Esophagus squamous epithelium (tissue), 5 donors: ENCODE data around the gene ABHD11. TPM values are rescaled to one million over a fixed set of nuclear protein-coding genes. Genes with fewer than 3 reads are reported as not detected.
"Not testable (repeated sequence)": the region's sequence is repeated elsewhere in the genome, so short reads cannot be mapped to it uniquely, and the experiment has no call there.

Source experiments
- DNase-seq: peaks from one replicate; lab custom pipeline; 2025; lab: John Stamatoyannopoulos, UW
- H3K27ac ChIP-seq, 4 donors: fragments of 200-600 bp; sonication (generic); one replicate each; pipeline ENCODE4 v1.5.1; 2016 to 2019; ENCODE audit warnings: mild to moderate bottlenecking in 1 of 4
- H3K27me3 ChIP-seq, 4 donors: fragments of 200-600 bp; sonication (generic); 1 replicate in 3 of 4; 2 replicates in 1 of 4; pipeline versions ENCODE4 v1.5.1 to v1.6.0; 2017 to 2021; ENCODE audit warnings: antibody characterized with exemption in 1 of 4
- H3K36me3 ChIP-seq, 3 donors: fragments of 200-600 bp; sonication (generic); one replicate each; pipeline ENCODE4 v1.5.1; 2016 to 2019
- H3K4me1 ChIP-seq, 3 donors: fragments of 200-600 bp; sonication (generic); one replicate each; pipeline ENCODE4 v1.5.1; 2017 to 2019
- H3K4me3 ChIP-seq, 4 donors: fragments of 200-600 bp; sonication (generic); 1 replicate in 3 of 4; 2 replicates in 1 of 4; pipeline ENCODE4 v1.5.1; 2016 to 2019; ENCODE audit warnings: mild to moderate bottlenecking in 2 of 4, moderate library complexity in 1 of 4
- H3K9me3 ChIP-seq, 3 donors: fragments of 200-600 bp; sonication (generic); one replicate each; pipeline ENCODE4 v1.5.1; 2016 to 2019
- CTCF ChIP-seq, 6 experiments: fragments of 450-650 bp in 4 of 6; fragments of 200-600 bp in 2 of 6; sonication (generic) in 2 of 6; IDR thresholded peaks; one replicate each; pipeline ENCODE4 v1.5.1; 2016 to 2019; ENCODE audit warnings: antibody characterized with exemption in 6 of 6, mild to moderate bottlenecking in 4 of 6, moderate library complexity in 4 of 6
- POLR2A ChIP-seq, 4 donors: fragments of 450-650 bp; IDR thresholded peaks; one replicate each; pipeline ENCODE4 v1.6.1; 2017; ENCODE audit warnings: antibody characterized with exemption in 4 of 4, mild to moderate bottlenecking in 4 of 4, moderate library complexity in 3 of 4
- WGBS, 2 donors: methylation state at CpG; one replicate each; pipeline ENCODE4 v1.1.5; 2018; 5-methylcytosine and 5-hydroxymethylcytosine counted together
- intact Hi-C: fragments of 100-400 bp; cut with DNase I; formaldehyde crosslinking; loops from one replicate; pipeline ENCODE4 v1.15.0; 2022
- total RNA-seq, 4 donors: library from RNA; depleted of rRNA; stranded (reverse); fragments of >200 nt; gene quantifications; one replicate each; pipeline ENCODE4 v1.1.0, GENCODE V29; 2016
- donor health status: DM: yes; HTN: yes; CAD: no.

ABHD11 gene
- total RNA-seq, 4 donors from 2014 or later: 8.3 to 22.6 (median 19.3) TPM

DNA sequence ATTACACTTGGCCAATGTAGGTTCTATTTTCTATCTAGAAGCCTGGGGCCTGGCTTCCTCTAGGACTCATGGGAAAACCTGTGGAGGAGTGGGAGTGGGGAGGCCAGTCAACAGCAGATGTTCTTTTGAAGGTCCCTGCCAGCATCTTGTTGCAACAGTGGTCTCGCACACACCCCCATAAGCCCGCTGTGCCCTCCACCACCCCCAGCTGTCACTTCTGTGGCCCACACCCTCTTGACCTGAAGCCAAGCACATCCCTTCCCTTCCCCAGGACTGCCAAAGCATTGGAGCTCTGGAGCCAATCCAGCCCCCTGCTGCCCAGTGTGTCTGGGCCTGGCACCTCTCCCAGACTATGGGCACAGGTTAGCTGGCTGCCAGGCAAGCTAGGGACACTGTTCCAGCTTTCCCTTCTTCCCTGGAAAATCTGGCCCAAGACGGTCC is 17.2 kb downstream of the ABHD11 start:
- intact Hi-C loops: loop anchor here (10.0 kb wide), 1 partner anchor 47 kb away; no protein-coding TSS in a partner anchor
- Histone ChIP-seq H3K9me3 (no peaks in the 10 kb centered on the region), H3K36me3 (no peaks in the 10 kb centered on the region), H3K4me1 (peaks cover 26 to 52% (median 33%) of the 10 kb centered on the region in 3 donors), H3K4me3 (no peak overlapping the region), H3K27me3 (peaks cover 0 to 12% (median 0%) of the 10 kb centered on the region in 4 donors), H3K27ac (no peak overlapping the region)
- DNase-seq: no peak
- no peak for TF ChIP-seq POLR2A (IDR thresholded peaks at IDR 0.05)
- no peak for TF ChIP-seq CTCF (IDR thresholded peaks at IDR 0.05)
- 63 to 73% methylated on average over 2 of the region's 3 CpGs for WGBS, 2 donors

DNA sequence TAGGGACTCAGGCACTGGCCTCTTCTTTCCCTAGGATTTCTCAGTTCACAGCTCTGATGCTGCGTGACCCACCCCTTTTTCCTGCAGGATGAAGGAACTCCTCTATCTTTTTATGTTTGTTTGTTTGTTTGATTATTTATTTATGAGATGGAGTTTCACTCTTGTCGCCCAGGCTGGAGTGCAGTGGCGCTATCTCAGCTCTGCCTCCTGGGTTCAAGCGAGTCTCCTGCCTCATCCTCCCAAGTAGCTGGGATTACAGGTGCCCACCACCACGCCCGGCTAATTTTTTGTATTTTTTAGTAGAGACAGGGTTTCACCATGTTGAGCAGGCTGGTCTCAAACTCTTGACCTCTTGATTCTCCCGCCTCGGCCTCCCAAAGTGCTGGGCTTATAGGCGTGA is 18.2 kb downstream of the ABHD11 start:
- H3K27me3 ChIP-seq, H3K27ac ChIP-seq, DNase-seq, H3K4me3 ChIP-seq, H3K9me3 ChIP-seq, H3K36me3 ChIP-seq: not testable (repeated sequence)
- H3K4me1 ChIP-seq: peaks cover 26 to 60% (median 43%) of the 10 kb centered on the region in 3 donors
- WGBS, 2 donors: 89 to 92% methylated on average over 9 of the region's 9 CpGs
- intact Hi-C loops: loop anchor here (10.0 kb wide), 1 partner anchor 46 kb away; no protein-coding TSS in a partner anchor

DNA sequence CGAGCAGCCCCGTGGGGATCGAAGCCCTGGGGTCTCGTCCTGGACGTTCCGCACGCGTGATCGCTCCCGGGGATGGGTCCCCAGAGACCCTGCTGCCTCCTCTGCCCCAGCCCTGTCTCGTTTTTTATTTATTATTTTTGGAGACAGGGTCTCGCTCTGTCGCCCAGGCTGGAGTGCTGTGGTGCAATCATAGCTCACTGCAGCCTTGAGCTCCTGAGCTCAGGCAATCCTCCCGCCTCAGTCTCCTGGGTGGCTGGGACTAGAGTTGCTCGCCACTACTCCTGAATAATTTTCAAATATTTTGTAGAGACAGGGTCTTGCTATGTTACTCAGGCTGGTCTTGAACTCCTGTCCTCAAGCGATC is 18.8 kb downstream of the ABHD11 start:
- Histone ChIP-seq H3K36me3 (no peaks in the 10 kb centered on the region), H3K27ac (no peak overlapping the region), H3K27me3 (peaks cover 0 to 10% (median 0%) of the 10 kb centered on the region in 4 donors), H3K4me1 (peaks cover 26 to 62% (median 45%) of the 10 kb centered on the region in 3 donors), H3K9me3 (no peaks in the 10 kb centered on the region), H3K4me3 (peak overlapping the region in 3 of 4 donors; percentile 62 to 92 (median 76))
- DNase-seq: no peak
- intact Hi-C loops: loop anchor here (10.0 kb wide), 1 partner anchor 45 kb away; no protein-coding TSS in a partner anchor
- WGBS, 2 donors: 17 to 46% methylated on average over 5 to 9 of the region's 16 CpGs
- TF ChIP-seq CTCF (IDR thresholded peaks at IDR 0.05) (no peak), POLR2A (IDR thresholded peaks at IDR 0.05) (no peak)

GRCh38 chr7:73718905-73719805 is 19.4 kb downstream of the ABHD11 start, which contains the start of gene STX1A:
Gene STX1A, minus strand, starts transcription at chr7:73719669. Its CDS starts 38 bp downstream, at chr7:73719631.
- Histone ChIP-seq H3K27ac (peak within 1 kb of the TSS; percentile 44 to 67 (median 60)), H3K4me1 (peaks cover 26 to 62% (median 45%) of the 10 kb centered on the region in 3 donors), H3K9me3 (no peaks in the 10 kb centered on the region), H3K36me3 (no peaks in the 10 kb centered on the region), H3K27me3 (peaks cover 0 to 10% (median 0%) of the 10 kb centered on the region in 4 donors), H3K4me3 (peak within 1 kb of the TSS; percentile 62 to 92 (median 72))
- intact Hi-C loops: no loop called here
- no peak for TF ChIP-seq CTCF (IDR thresholded peaks at IDR 0.05)
- peak in 1 of 4 donors; percentile 64 for TF ChIP-seq POLR2A (IDR thresholded peaks at IDR 0.05)
- 0 to 4% methylated on average over 5 to 12 of the region's 96 CpGs for WGBS, 2 donors
- no peak for DNase-seq

DNA sequence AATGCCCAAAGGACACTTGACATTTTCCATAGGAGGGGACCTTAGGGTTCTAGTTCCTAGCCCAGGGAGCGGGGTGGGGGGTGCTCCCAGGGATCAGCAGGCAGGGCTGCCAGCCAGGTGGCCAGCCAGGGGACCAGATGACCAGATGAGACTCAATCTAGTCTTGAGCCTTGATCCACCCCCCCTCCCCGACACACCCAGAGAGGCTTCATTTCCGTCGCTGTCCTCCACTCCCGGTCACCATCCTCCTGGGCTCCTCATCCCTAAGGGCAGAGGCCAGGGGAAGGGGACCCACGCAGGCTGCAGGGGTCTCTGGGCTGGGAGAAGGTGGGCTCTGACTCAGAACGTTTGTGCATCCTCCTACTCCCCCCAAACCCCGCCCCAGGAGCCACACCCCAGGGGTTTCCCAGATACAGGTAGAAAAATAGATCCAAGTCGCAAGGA is 20.1 kb downstream of the ABHD11 start:
- Histone ChIP-seq H3K4me1 (peaks cover 26 to 62% (median 45%) of the 10 kb centered on the region in 3 donors), H3K36me3 (no peaks in the 10 kb centered on the region), H3K4me3 (peak overlapping the region; percentile 62 to 92 (median 72)), H3K27me3 (peaks cover 0 to 16% (median 0%) of the 10 kb centered on the region in 4 donors), H3K27ac (peak overlapping the region in 3 of 4 donors; percentile 5 to 49 (median 44)), H3K9me3 (no peaks in the 10 kb centered on the region)
- 24% methylated on average over 8 of the region's 9 CpGs; no CpG with 5 or more reads in 1 of the 2 donors for WGBS, 2 donors
- intact Hi-C loops: no loop called here
- no peak for TF ChIP-seq POLR2A (IDR thresholded peaks at IDR 0.05)
- no peak for TF ChIP-seq CTCF (IDR thresholded peaks at IDR 0.05)
- no peak for DNase-seq
